Brain microvascular endothelial cell (primary cell): Measurements from ENCODE around the gene MYO15A.

Experiments
- DNase-seq: peaks from one replicate; pipeline ENCODE4 v3.0.0-alpha.2; 2020
- H3K27ac ChIP-seq: fragments of 250-450 bp; sonication (Bioruptor Pico); 2 replicates; pipeline ENCODE4 v1.5.1; 2020; ENCODE audit warnings: mild to moderate bottlenecking, moderate library complexity
- H3K27me3 ChIP-seq: fragments of 250-450 bp; sonication (Bioruptor Pico); replicated peaks from 2 replicates; pipeline ENCODE4 v1.5.1; 2020; ENCODE audit warnings: mild to moderate bottlenecking
- H3K36me3 ChIP-seq: fragments of 250-450 bp; sonication (Bioruptor Pico); replicated peaks from 2 replicates; pipeline ENCODE4 v1.5.1; 2020; ENCODE audit warnings: mild to moderate bottlenecking
- H3K4me3 ChIP-seq: 2 replicates; pipeline ENCODE4 v1.5.1; 2011; ENCODE audit warnings: low read depth, mild to moderate bottlenecking, control low read depth, low read length, moderate library complexity
- CTCF ChIP-seq: IDR thresholded peaks from 2 replicates; pipeline ENCODE4 v1.5.1; 2011; ENCODE audit warnings: low read depth, mild to moderate bottlenecking, moderate library complexity, low read length, control low read depth, inconsistent platforms; ENCODE audit errors: missing control alignments
- in situ Hi-C: cut with HindIII; loops from 2 replicates; pipeline ENCODE4 v1.10.0; 2017; ENCODE audit warnings: low sequenced_read_pairs, low pct_ligation_motif_present

Gene MYO15A

GRCh38 chr17:18197535-18198194 lies 89.1 kb downstream of the MYO15A start:
- no peaks in the 10 kb centered on the region for H3K27me3 ChIP-seq
- DNase-seq, result no peak
- H3K4me3 ChIP-seq, result no peak overlapping the region
- no peak overlapping the region for H3K27ac ChIP-seq
- H3K36me3 ChIP-seq, result peaks cover 35% of the 10 kb centered on the region
- in situ Hi-C loops, result no loop called here
- no peak for TF ChIP-seq CTCF

GRCh38 chr17:18198530-18198929 lies 90.0 kb downstream of the MYO15A start:
- H3K36me3 ChIP-seq, result peaks cover 39% of the 10 kb centered on the region
- no peak overlapping the region for H3K4me3 ChIP-seq
- no peaks in the 10 kb centered on the region for H3K27me3 ChIP-seq
- in situ Hi-C loops, result no loop called here
- DNase-seq, result no peak
- H3K27ac ChIP-seq, result no peak overlapping the region
- no peak for TF ChIP-seq CTCF

GRCh38 chr17:18201108-18201507 lies 92.6 kb downstream of the MYO15A start:
- no peak for DNase-seq
- TF ChIP-seq CTCF, result no peak
- in situ Hi-C loops, result no loop called here
- H3K27me3 ChIP-seq, result no peaks in the 10 kb centered on the region
- no peak overlapping the region for H3K4me3 ChIP-seq
- H3K27ac ChIP-seq, result no peak overlapping the region
- H3K36me3 ChIP-seq, result peaks cover 35% of the 10 kb centered on the region

- in situ Hi-C loops, result no loop called here
These were observed 94.8 kb downstream of the MYO15A start for GRCh38 chr17:18203308-18203707.

GRCh38 chr17:18205861-18206260 lies 97.3 kb downstream of the MYO15A start:
- DNase-seq, result no peak
- Histone ChIP-seq H3K4me3 (no peak overlapping the region), H3K27me3 (no peaks in the 10 kb centered on the region), H3K27ac (no peak overlapping the region), H3K36me3 (peaks cover 35% of the 10 kb centered on the region)
- in situ Hi-C loops, result no loop called here
- no peak for TF ChIP-seq CTCF

More at GRCh38 chr17:18203308-18203707, 94.8 kb downstream of the MYO15A start:
- H3K4me3 ChIP-seq, result no peak overlapping the region
- no peak for DNase-seq
- no peaks in the 10 kb centered on the region for H3K27me3 ChIP-seq
- TF ChIP-seq CTCF, result no peak
- H3K36me3 ChIP-seq, result peaks cover 30% of the 10 kb centered on the region
- H3K27ac ChIP-seq, result no peak overlapping the region

- Histone ChIP-seq H3K4me3 (no peak overlapping the region), H3K36me3 (peaks cover 35% of the 10 kb centered on the region), H3K27me3 (no peaks in the 10 kb centered on the region), H3K27ac (no peak overlapping the region)
- in situ Hi-C loops, result no loop called here
- no peak for DNase-seq
- TF ChIP-seq CTCF, result no peak
These were observed 98.4 kb downstream of the MYO15A start for GRCh38 chr17:18206962-18207361.
